Measurements from ENCODE around the gene CELF5.
"Not testable (repeated sequence)": the region's sequence is repeated elsewhere in the genome, so short reads cannot be mapped to it uniquely, and the experiment has no call there.

The CELF5 gene

DNA sequence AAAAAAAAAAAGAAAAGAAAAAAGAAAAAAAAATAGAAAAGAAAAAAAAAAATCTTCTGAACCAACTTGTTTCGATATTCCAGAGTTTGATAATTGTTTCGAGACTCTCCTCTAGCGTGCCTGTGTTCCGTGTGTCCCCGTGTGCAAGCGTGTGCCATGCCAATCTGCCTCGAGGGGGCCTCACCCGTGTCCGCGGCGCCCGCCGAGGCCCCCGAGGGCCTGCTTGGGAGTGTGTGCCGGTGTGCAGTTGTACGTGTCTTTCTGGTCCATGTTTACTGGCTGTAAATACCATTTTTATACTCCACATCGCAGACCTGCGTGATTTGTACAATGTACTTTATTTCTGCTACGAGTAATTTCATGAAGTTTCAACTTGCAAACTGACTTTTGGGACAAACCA lies 72.0 kb downstream of the CELF5 start:
- DNase-seq: no peak

DNA sequence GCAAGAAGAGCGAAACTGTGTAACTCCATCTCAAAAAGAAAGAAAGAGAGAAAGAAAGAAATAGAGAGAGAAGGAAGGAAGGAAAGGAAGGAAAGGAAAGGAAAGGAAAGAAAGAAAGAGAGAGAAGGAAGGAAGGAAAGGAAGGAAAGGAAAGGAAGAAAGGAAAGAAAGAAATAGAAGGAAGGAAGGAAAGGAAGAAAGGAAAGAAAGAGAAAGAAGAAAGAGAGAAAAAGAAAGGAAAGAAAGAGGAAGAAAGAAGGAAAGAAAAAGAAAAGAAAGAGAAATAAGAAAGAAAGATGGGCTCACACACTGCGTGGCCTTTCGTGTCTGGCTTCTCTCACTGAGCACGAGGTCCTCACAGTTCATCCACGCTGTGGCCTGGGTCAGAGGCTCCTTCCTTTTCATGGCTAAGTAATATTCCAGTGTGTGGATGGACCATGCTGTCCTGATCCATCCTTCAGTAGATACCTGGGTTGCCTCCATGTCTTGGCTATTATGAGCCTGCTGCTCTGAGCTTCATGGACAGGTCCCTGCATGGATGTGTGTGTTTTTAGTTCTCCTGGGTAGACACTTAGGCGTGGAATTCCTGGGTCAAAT lies 74.5 kb downstream of the CELF5 start:
- no peak for DNase-seq

DNA sequence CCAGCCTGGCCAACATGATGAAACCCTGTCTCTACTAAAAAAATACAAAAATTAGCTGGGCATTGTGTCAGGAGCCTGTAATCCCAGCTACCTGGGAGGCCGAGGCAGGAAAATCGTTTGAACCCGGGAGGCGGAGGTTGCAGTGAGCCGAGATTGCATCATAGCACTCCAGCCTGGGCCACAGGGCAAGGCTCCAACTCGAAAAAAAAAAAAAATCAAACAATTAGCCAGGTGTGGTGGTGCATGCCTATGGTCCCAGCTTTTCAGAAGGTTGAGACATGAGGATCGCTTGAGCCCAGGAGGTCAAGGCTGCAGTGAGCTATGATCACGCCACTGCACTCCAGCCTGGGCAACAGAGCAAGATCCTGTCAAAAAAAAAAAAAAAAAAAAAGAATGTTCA lies 76.1 kb downstream of the CELF5 start:
- DNase-seq: not testable (repeated sequence)

- no peak for DNase-seq
These were observed 78.3 kb downstream of the CELF5 start for GRCh38 chr19:3302755-3303154.

- DNase-seq: peak; percentile 78
These were observed 80.5 kb downstream of the CELF5 start for GRCh38 chr19:3304871-3305423.

GRCh38 chr19:3309724-3310123 lies 85.3 kb downstream of the CELF5 start:
- no peak for DNase-seq

GRCh38 chr19:3310280-3310679 lies 85.8 kb downstream of the CELF5 start:
- DNase-seq: no peak

GRCh38 chr19:3310711-3311110 lies 86.2 kb downstream of the CELF5 start:
- DNase-seq: no peak

DNA sequence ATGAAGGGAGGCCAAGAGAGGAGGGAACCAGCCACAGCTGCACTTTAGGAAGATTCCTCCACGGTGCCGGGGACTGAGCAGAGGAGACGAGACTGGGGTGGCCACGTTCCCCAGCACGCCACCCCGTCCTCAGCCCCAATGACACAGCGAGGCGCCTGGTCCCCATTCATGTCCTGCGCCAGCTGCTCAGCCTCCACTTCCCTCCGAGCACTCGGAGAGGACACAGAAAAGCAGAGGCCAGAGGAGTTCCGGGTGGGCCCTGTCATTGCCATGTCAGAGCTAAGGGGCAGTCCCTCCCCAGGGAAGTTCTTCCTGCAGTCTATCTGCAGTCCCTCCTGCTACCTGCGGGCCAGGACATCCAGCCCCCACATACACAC lies 88.7 kb downstream of the CELF5 start:
- no peak for DNase-seq

GRCh38 chr19:3314962-3315675 lies 90.7 kb downstream of the CELF5 start:
- DNase-seq: no peak

DNA sequence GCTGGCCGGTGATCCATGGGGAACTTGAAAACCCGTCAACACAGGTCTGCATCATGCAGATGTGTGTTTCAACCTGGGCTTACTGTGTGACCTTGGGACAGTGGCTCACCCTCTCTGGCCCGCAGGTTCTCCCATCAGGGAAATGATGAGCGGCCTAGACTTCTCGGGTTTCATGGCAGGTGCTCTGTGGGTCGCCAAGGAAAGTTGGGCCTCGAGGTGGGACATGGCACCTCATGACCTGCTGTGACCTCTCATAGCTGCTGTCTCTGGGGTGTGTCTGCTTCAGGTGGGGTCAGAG lies 91.2 kb downstream of the CELF5 start:
- DNase-seq: no peak

DNA sequence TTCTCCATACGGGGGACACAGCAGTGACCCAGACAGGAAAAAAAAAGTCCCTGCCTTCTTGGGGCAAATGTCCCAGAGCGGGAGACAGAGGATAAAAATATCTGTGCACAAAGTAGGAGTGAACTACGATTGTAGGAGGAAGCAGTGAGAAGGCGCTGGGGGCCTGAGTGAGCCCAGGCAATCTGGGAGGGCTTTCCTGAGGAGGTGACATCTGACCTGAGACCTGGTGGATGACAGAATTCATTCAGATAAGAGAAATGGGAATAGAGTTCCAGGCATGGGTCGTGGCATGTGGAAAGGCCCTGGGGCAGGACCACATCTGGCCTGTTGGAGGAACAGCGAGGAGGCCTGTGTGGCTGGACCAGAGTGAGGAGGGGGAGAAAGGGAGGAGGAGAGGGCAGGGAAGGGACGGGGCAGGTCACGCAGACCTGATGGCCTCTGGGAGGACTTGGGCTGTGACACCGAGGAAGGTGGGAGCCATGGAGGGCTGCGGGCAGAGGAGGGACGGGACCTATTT lies 91.7 kb downstream of the CELF5 start:
- no peak for DNase-seq

- DNase-seq: no peak
These were observed 92.3 kb downstream of the CELF5 start for GRCh38 chr19:3316659-3317207.

GRCh38 chr19:3319643-3320353 lies 95.3 kb downstream of the CELF5 start:
- DNase-seq: no peak

DNA sequence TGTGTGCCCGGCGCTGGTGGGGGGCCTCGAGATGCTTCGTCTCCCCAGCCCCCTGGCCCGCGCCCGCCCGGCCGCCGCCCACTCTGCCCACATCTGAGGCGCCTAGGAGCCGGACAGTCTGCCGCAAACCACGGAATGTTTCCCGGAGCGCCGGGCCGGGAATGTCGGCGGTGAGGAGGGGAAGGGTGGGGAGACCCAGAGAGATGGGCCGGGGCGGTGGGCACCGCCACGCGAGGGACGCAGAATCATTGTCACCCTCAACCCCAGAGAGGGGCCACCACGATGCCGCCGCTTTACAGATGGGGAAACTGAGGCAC lies 95.9 kb downstream of the CELF5 start:
- no peak for DNase-seq

DNA sequence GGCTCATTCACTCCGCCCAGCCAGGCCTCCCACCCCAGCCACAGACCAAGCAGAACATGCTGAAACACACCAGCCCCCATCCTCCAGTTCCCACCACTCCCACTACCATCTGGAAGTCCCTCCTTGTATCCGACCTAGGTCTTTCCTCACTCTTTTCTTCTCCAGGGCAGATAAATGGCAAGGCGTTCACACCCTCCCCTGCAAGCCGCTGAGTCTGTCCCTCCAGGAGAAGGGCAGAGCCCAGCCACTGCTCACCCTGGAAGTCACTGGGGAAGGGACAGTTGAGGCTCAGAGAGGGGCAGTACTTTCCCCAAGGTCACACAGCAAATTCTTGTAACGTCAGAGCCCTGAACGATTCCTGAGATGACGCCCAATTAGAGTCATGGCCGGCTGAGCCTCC lies 96.4 kb downstream of the CELF5 start:
- DNase-seq: no peak

- no peak for DNase-seq
These were observed 97.2 kb downstream of the CELF5 start for GRCh38 chr19:3321696-3322095.

- DNase-seq: no peak
These were observed 97.9 kb downstream of the CELF5 start for GRCh38 chr19:3322199-3322978.

- no peak for DNase-seq
These were observed 98.6 kb downstream of the CELF5 start for GRCh38 chr19:3323026-3323425.

DNA sequence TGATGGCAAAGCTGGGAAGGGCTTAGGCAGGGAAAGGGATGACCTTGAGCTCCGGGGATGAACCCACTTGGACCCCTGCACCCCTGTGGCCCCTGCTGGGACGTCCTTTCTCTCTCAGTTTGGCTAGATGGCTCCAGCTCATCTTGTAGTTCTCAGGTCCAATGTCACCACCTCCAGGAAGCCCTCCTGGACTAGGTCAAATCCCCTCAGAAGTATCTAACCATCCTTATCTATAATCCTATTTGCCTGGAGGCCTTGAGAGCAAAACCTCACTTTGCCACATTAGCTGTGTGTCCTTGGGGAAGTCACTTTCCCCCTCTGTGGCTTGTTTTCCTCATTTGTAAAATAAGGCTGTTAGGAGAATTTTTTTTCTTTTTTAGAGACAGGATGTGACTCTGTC lies 99.2 kb downstream of the CELF5 start:
- DNase-seq: no peak

DNA sequence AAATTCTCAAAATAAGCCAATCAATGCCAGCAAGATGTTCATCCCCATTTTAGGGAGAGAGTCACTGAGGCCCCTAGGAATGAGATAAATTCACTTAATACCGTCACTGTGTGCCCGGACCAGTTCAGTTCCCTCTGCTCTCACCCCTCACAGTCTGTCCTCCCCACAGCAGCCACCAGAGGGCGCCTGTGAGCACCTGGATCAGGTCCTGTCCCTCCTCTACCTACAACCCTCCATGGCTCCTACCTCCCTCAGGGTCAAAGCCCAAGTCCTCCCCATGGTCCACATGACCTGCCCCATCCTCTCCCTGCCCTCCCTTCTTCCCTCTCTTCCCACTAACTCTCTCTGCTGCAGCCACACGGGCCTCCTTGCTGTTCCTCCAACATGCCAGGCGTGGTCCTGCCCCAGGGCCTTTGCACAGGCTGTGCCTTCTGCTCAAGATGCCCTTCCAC lies 100.0 kb downstream of the CELF5 start:
- peak; percentile 72 for DNase-seq

GRCh38 chr19:3325451-3325850 lies 101.0 kb downstream of the CELF5 start:
- no peak for DNase-seq

GRCh38 chr19:3328743-3329142 lies 104.3 kb downstream of the CELF5 start:
- DNase-seq: no peak

All from CD4-positive, alpha-beta T cell treated with Interleukin-12 subunit alpha and Interleukin-12 subunit beta, for 1 hour (primary cell).